ENCODE results near the gene TSKU. TPM values are rescaled to one million over a fixed set of nuclear protein-coding genes. Genes with fewer than 3 reads are reported as not detected.
"Not testable (repeated sequence)": the region's sequence is repeated elsewhere in the genome, so short reads cannot be mapped to it uniquely, and the experiment has no call there.

Gene TSKU
- total RNA-seq, 1 experiment from 2014 or later, result 40.6 TPM

DNA sequence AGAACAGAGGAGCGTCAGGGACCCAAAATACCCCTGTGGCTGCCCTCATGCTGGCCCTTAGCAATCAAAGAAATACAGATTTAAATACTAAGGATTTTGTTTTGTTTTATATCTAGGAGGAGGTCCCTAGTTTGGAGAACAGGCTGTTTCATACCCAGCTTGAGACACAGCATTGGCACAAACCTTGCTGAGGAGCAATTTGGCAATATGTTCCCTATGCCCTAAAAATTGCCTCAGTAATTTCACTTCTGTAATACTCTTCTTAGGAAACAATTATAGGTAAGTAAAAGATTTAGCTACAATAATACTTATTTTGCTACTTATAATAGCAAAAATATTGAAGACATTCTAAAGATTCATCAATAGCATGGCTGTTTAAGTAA lies 37.0 kb downstream of the TSKU start:
- ChIA-PET POLR2A (no interaction called here), CTCF (no interaction called here)
- peaks cover 19% of the 10 kb centered on the region for H3K9me3 ChIP-seq
- H3K4me1 Mint-ChIP-seq (ENCODE audit: low read depth, unreplicated experiment), result peaks cover 12% of the 10 kb centered on the region
- intact Hi-C loops (cut with micrococcal nuclease; ENCODE audit: unreplicated experiment), result no loop called here
- H3K9me3 Mint-ChIP-seq (ENCODE audit: unreplicated experiment), result peaks cover 41% of the 10 kb centered on the region
- H3K4me3 ChIP-seq (ENCODE audit: low read depth, low read length), result no peak overlapping the region
- peaks cover 11% of the 10 kb centered on the region for H3K4me1 ChIP-seq
- no TSS peak for BruUV-seq (replicated peaks)
- no peak overlapping the region for H3K27ac Mint-ChIP-seq (ENCODE audit: unreplicated experiment)
- H3K4me3 Mint-ChIP-seq (ENCODE audit: unreplicated experiment), result no peak overlapping the region
- no peak for TF ChIP-seq CTCF (IDR thresholded peaks at IDR 0.05; ENCODE audit: insufficient read depth in 1 of 2, low read depth in 1 of 2, low read length in 1 of 2, severe bottlenecking in 1 of 2, unreplicated experiment in 1 of 2)
- DNase-seq, result no peak
- H3K27me3 Mint-ChIP-seq (ENCODE audit: insufficient read depth, unreplicated experiment), result no peaks in the 10 kb centered on the region
- no peaks in the 10 kb centered on the region for H3K27me3 ChIP-seq (replicated peaks; ENCODE audit: control insufficient read depth, insufficient read depth, low read length)
- H3K36me3 Mint-ChIP-seq (ENCODE audit: insufficient read depth, unreplicated experiment), result no peaks in the 10 kb centered on the region
- no peaks in the 10 kb centered on the region for H3K36me3 ChIP-seq (ENCODE audit: control insufficient read depth, insufficient read depth, low read length)

DNA sequence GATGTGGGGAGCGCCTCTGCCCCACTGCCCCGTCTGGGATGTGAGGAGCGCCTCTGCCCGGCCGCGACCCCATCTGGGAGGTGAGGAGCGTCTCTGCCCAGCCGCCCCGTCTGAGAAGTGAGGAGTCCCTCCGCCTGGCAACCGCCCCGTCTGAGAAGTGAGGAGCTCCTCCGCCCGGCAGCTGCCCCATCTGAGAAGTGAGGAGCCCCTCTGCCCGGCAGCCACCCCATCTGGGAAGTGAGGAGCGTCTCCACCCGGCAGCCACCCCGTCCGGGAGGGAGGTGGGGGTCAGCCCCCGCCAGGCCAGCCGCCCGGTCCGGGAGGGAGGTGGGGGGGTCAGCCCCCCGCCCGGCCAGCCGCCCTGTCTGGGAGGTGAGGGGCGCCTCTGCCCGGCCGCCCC lies 38.2 kb downstream of the TSKU start:
- H3K36me3 ChIP-seq (ENCODE audit: control insufficient read depth, insufficient read depth, low read length); BruUV-seq (replicated peaks); H3K27ac Mint-ChIP-seq (ENCODE audit: unreplicated experiment); H3K36me3 Mint-ChIP-seq (ENCODE audit: insufficient read depth, unreplicated experiment); intact Hi-C loops (cut with micrococcal nuclease; ENCODE audit: unreplicated experiment); H3K4me3 Mint-ChIP-seq (ENCODE audit: unreplicated experiment); H3K9me3 ChIP-seq; H3K27me3 Mint-ChIP-seq (ENCODE audit: insufficient read depth, unreplicated experiment); CTCF ChIA-PET; H3K4me3 ChIP-seq (ENCODE audit: low read depth, low read length); H3K27me3 ChIP-seq (replicated peaks; ENCODE audit: control insufficient read depth, insufficient read depth, low read length): not testable (repeated sequence)
- Mint-ChIP-seq H3K4me1 (ENCODE audit: low read depth, unreplicated experiment) (peaks cover 12% of the 10 kb centered on the region), H3K9me3 (ENCODE audit: unreplicated experiment) (peaks cover 28% of the 10 kb centered on the region)
- POLR2A ChIA-PET, result interaction anchor here (0.7 kb wide), 1 partner anchor 264 kb away, joined by 6 read pairs; no protein-coding TSS in a partner anchor
- peak in 1 of 2 experiments; percentile 25 for DNase-seq
- H3K4me1 ChIP-seq, result peaks cover 11% of the 10 kb centered on the region

DNA sequence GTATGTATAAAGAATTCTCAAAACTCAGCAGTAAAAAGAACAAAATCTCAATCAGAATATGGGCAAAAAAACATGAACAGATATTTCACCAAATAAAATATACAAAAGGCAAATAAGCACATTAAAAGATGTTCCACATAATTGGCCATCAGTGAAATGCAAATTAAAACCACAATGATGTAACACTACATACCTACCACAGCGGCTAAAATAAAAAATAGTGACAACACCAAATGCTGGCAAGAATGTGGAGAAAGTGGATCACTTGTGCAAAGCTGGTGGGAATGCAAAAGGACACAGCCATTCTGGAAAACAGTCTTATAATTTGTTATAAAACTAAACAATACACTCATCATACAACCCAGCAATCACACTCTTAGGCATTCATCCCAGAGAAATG lies 39.2 kb downstream of the TSKU start:
- no peaks in the 10 kb centered on the region for H3K36me3 Mint-ChIP-seq (ENCODE audit: insufficient read depth, unreplicated experiment)
- no peak for DNase-seq
- H3K9me3 Mint-ChIP-seq (ENCODE audit: unreplicated experiment), result peaks cover 18% of the 10 kb centered on the region
- peaks cover 12% of the 10 kb centered on the region for H3K4me1 Mint-ChIP-seq (ENCODE audit: low read depth, unreplicated experiment)
- Histone ChIP-seq H3K4me3 (ENCODE audit: low read depth, low read length) (no peak overlapping the region), H3K36me3 (ENCODE audit: control insufficient read depth, insufficient read depth, low read length) (no peaks in the 10 kb centered on the region), H3K27me3 (replicated peaks; ENCODE audit: control insufficient read depth, insufficient read depth, low read length) (no peaks in the 10 kb centered on the region), H3K9me3 (peaks cover 4% of the 10 kb centered on the region; the same call in 1 of the 2 replicates), H3K4me1 (peaks cover 11% of the 10 kb centered on the region)
- ChIA-PET CTCF (no interaction called here), POLR2A (no interaction called here)
- BruUV-seq (replicated peaks), result no TSS peak
- H3K27ac Mint-ChIP-seq (ENCODE audit: unreplicated experiment), result no peak overlapping the region
- intact Hi-C loops (cut with micrococcal nuclease; ENCODE audit: unreplicated experiment), result no loop called here
- no peak overlapping the region for H3K4me3 Mint-ChIP-seq (ENCODE audit: unreplicated experiment)
- TF ChIP-seq CTCF (IDR thresholded peaks at IDR 0.05; ENCODE audit: insufficient read depth in 1 of 2, low read depth in 1 of 2, low read length in 1 of 2, severe bottlenecking in 1 of 2, unreplicated experiment in 1 of 2), result no peak
- no peaks in the 10 kb centered on the region for H3K27me3 Mint-ChIP-seq (ENCODE audit: insufficient read depth, unreplicated experiment)

Measured in Caco-2 (cell line).